DMS153 treated with DMSO at 0.1 percent for 48 hours (cell line): Measurements from ENCODE around the gene CDC6.

Experiments
- DNase-seq: peaks from one replicate; lab custom pipeline; 2025; ENCODE audit not compliant: unreplicated experiment; lab: John Stamatoyannopoulos, UW

Gene CDC6

GRCh38 chr17:40322358-40323315 lies 35.0 kb downstream of the CDC6 start:
- peak; percentile 36 for DNase-seq

DNA sequence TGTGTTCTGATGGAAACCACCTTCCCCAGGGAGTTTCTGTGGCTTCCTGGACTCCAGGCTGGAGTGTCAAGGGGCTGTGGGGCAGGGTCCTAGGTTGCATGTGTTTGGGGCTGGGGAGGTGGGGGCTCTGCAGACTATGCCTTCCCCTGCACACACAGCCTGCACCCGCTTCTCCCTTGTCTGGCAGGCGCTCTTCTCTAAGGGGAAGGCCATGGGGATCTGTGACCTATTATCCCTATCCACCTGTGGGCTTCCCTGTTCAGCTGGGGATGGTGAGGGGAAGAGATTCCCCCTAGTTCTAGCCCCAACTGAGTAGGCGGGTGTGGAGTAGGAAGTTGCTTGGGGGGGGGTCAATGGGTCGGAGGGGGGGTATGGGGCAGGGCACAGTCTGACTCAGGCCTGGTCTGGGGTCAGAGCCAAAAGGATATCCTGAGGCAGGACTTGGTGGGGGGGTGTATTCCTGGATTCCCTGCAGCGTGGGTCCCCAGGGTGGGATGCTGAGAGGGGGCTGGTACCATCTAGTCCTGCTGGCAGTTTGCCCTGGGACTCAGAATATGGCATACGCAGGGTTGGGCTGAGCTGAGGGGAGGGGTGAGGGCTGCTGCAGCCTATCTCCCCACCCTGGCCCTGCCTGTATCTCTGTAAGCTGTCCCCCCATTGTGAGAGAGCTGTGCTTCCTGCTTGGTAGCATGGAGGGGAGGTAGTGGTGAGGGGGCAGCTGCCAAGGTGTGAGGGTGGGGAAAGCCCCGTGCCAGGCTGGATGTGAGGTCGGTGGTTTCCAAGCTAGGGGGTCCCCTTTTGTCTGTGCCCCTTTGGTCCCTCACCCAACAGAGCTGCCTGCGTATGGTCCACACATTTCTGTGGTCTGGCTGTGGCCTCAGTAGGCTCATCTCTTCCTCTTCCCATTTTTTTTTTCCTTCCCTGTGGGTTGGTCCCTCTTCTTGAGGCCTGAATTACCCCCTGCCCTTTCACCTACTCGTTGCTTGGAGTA lies 36.0 kb downstream of the CDC6 start:
- DNase-seq: no peak

GRCh38 chr17:40325156-40326013 lies 37.7 kb downstream of the CDC6 start:
- DNase-seq: no peak

- no peak for DNase-seq
Observed at GRCh38 chr17:40326014-40326831, 38.5 kb downstream of the CDC6 start.

- DNase-seq: no peak
Observed at GRCh38 chr17:40326832-40327199, 39.1 kb downstream of the CDC6 start.

DNA sequence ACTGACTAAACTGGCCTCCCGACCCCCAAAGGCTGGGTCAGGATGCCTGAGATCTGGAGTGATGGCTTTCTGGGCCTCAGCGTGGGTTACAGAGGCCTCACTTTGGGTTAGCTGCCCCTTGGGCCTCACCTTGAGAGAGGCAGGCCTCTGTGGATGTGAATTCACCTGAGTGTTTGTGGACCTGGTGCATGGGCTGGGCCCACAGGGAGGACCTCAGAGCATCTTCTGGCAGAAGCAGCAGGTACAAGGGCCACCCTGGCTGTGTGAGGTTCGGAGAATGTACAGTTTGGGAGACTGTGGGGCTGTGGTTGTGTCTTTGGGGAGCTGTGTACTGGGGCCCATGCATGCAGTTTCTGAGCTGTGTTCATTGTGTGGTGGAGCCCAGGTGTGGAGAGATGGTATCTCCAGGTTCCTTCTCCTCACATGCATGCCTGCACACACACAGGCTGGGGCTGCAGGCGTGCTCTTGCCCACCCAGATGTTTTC lies 39.6 kb downstream of the CDC6 start:
- no peak for DNase-seq

GRCh38 chr17:40327735-40328385 lies 40.2 kb downstream of the CDC6 start:
- DNase-seq: no peak

DNA sequence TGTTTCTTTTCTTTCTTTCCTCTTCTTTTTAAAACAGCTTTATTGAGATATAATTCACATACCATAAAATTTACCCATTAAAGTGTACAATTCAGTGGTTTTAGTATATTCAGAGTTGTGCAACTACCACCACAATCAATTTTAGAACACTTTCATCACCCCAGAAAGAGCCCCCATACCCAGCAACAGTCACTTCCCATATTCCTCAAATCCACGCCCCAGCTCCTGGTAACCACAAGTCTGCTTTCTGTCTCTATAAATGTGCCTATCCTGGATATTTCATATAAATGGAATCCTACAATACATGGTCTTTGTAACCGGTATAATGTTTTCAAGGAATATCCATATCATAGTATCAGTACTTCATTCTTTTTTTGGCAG lies 40.7 kb downstream of the CDC6 start:
- DNase-seq: no peak

- DNase-seq: peak; percentile 30
Observed at GRCh38 chr17:40329839-40330794, 42.4 kb downstream of the CDC6 start.

GRCh38 chr17:40330850-40331470 lies 43.3 kb downstream of the CDC6 start:
- DNase-seq: no peak

GRCh38 chr17:40331743-40332641 lies 44.3 kb downstream of the CDC6 start:
- DNase-seq: peak; percentile 39

DNA sequence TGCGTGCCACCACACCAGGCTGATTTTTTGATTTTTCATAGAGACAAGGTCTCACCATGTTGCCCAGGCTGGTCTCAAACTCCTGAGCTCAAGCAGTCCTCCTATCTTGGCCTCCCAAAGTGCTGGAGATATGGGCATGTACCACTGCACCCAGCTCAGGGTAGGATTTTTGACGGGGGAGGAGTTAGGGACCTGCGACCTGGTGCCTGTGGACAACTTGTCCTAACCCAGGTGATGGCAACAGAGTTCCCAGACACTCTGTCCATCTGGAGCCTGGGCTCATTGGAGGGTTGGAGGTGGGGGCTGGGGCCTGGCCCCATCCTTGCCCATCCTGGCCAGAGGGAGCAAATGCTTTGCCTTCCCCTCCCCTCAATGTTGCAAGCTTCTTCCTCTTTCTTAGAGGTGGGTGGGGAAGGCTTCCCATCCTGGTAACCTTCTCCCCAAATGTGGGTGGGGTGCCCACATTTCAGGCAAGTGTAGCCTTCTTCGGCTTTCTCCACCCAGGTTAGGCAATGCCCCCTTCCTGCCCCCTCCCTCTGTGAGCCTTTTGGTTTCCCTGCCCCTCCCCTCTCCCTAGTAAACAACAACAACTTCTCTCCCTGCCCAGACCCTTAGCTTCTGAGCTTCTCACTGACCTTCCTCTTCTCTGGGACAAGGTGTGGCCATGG lies 46.2 kb downstream of the CDC6 start:
- DNase-seq: no peak

- DNase-seq: no peak
Observed at GRCh38 chr17:40335620-40336019, 47.9 kb downstream of the CDC6 start.

- DNase-seq: no peak
Observed at GRCh38 chr17:40337351-40337750, 49.7 kb downstream of the CDC6 start.

GRCh38 chr17:40338058-40338457 lies 50.4 kb downstream of the CDC6 start:
- no peak for DNase-seq
